Transverse colon (tissue), 3 donors: ENCODE data around the gene HYKK.

Experiments
- POLR2A ChIP-seq: fragments of 450-650 bp; IDR thresholded peaks from one replicate; pipeline ENCODE4 v1.6.1; 2016; ENCODE audit warnings: antibody characterized with exemption, mild to moderate bottlenecking, moderate library complexity
- TF ChIP-seq, protein P1 (sequence below), 5 experiments: fragments of 200-600 bp in 3 of 5; fragments of 450-650 bp in 2 of 5; sonication (generic) in 3 of 5; IDR thresholded peaks; 1 replicate in 2 of 5; 2 replicates in 3 of 5; pipeline ENCODE4 v1.5.1; 2016 to 2017; ENCODE audit warnings: antibody characterized with exemption in 5 of 5, inconsistent platforms in 3 of 5, mild to moderate bottlenecking in 2 of 5, moderate library complexity in 1 of 5

GRCh38 chr15:78538358-78538757 lies 31.0 kb downstream of the HYKK start:
- TF ChIP-seq, protein P1, sequence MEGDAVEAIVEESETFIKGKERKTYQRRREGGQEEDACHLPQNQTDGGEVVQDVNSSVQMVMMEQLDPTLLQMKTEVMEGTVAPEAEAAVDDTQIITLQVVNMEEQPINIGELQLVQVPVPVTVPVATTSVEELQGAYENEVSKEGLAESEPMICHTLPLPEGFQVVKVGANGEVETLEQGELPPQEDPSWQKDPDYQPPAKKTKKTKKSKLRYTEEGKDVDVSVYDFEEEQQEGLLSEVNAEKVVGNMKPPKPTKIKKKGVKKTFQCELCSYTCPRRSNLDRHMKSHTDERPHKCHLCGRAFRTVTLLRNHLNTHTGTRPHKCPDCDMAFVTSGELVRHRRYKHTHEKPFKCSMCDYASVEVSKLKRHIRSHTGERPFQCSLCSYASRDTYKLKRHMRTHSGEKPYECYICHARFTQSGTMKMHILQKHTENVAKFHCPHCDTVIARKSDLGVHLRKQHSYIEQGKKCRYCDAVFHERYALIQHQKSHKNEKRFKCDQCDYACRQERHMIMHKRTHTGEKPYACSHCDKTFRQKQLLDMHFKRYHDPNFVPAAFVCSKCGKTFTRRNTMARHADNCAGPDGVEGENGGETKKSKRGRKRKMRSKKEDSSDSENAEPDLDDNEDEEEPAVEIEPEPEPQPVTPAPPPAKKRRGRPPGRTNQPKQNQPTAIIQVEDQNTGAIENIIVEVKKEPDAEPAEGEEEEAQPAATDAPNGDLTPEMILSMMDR (IDR thresholded peaks at IDR 0.05), result no peak
- no peak for TF ChIP-seq POLR2A
